UCSD-AML1 (cell line): ENCODE data around the gene TRIM28.
"Not testable (repeated sequence)": the region's sequence is repeated elsewhere in the genome, so short reads cannot be mapped to it uniquely, and the experiment has no call there.

Experiments used
- DNase-seq: peaks from one replicate; lab custom pipeline; 2025; ENCODE audit not compliant: unreplicated experiment; lab: John Stamatoyannopoulos, UW

Gene TRIM28

GRCh38 chr19:58543826-58544590, at the start of gene TRIM28:
TRIM28 (plus strand) TSS chr19:58544064; CDS start chr19:58544758, 694 bp downstream.
- DNase-seq = no peak

GRCh38 chr19:58497634-58498170, 46.2 kb upstream of the TRIM28 start:
- no peak for DNase-seq

GRCh38 chr19:58498316-58499020, 45.4 kb upstream of the TRIM28 start:
- DNase-seq = no peak

GRCh38 chr19:58499021-58499927, 44.6 kb upstream of the TRIM28 start:
- peak; percentile 99 for DNase-seq

GRCh38 chr19:58500242-58500641, 43.6 kb upstream of the TRIM28 start:
- no peak for DNase-seq

- not testable (repeated sequence) for DNase-seq
Observed at GRCh38 chr19:58507602-58508223, 36.2 kb upstream of the TRIM28 start.

GRCh38 chr19:58509731-58510083, 34.2 kb upstream of the TRIM28 start:
- no peak for DNase-seq

- DNase-seq = no peak
Observed at GRCh38 chr19:58510084-58510862, 33.6 kb upstream of the TRIM28 start.

- DNase-seq = no peak
Observed at GRCh38 chr19:58511353-58512208, 32.3 kb upstream of the TRIM28 start, which contains the start of gene SLC27A5. SLC27A5 (minus strand) TSS chr19:58511992; CDS start chr19:58511955, 37 bp downstream.

GRCh38 chr19:58513213-58513693, 30.6 kb upstream of the TRIM28 start:
- DNase-seq = no peak

GRCh38 chr19:58513694-58514563, 29.9 kb upstream of the TRIM28 start:
- DNase-seq = peak; percentile 87

GRCh38 chr19:58514564-58515022, 29.3 kb upstream of the TRIM28 start:
- no peak for DNase-seq

GRCh38 chr19:58515259-58515658, 28.6 kb upstream of the TRIM28 start:
- no peak for DNase-seq

- DNase-seq = no peak
Observed at GRCh38 chr19:58516246-58516836, 27.5 kb upstream of the TRIM28 start.

- DNase-seq = no peak
Observed at GRCh38 chr19:58516964-58517833, 26.7 kb upstream of the TRIM28 start.
